ENCODE results near the gene WDR90.

DNA sequence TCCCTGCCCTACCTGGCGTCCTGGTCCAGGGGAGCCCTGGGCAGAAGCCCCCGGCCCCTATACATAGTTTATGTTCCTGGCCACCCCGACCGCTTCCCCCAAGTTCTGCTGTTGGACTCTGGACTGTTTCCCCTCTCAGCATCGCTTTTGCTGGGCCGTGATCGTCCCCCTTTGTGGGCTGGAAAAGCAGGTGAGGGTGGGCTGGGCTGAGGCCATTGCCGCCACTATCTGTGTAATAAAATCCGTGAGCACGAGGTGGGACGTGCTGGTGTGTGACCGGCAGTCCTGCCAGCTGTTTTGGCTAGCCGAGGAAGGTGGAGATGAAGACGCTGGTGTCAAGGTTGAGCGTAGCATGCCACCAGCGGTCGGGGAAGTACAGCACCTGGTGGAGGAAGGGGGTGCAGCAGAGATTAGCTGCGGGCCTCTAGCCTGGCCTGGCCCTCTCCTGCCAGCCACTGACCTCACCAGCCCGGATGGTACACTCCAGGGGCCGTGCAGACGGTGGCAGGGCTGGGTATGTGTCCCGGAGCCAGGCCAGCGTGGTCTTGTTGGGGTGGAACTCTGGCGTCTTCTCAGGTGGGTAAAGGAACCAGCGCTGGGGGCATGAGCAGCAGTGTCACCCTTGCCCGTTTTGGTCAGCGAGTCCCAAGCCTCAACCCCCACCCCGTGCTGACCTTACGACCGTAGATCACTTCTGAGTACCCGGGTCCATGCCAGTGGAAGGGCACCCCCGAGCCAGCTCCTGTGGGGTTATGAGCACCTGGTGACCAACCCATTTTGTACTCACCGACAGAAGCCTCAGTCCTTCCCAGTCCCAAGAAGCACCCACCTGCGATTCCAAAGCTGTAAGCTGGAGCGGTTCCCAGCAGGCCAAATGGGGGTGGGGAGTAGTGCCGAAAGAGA lies 33.6 kb downstream of the WDR90 start:
- TF ChIP-seq, protein P1, sequence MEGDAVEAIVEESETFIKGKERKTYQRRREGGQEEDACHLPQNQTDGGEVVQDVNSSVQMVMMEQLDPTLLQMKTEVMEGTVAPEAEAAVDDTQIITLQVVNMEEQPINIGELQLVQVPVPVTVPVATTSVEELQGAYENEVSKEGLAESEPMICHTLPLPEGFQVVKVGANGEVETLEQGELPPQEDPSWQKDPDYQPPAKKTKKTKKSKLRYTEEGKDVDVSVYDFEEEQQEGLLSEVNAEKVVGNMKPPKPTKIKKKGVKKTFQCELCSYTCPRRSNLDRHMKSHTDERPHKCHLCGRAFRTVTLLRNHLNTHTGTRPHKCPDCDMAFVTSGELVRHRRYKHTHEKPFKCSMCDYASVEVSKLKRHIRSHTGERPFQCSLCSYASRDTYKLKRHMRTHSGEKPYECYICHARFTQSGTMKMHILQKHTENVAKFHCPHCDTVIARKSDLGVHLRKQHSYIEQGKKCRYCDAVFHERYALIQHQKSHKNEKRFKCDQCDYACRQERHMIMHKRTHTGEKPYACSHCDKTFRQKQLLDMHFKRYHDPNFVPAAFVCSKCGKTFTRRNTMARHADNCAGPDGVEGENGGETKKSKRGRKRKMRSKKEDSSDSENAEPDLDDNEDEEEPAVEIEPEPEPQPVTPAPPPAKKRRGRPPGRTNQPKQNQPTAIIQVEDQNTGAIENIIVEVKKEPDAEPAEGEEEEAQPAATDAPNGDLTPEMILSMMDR (IDR thresholded peaks at IDR 0.05; ENCODE audit: insufficient read depth, low read depth, low read length) = no peak
- TF ChIP-seq EZH2 (IDR thresholded peaks at IDR 0.05; ENCODE audit: insufficient read depth, low read length) = no peak
